HG03066 (cell line): Measurements from ENCODE around the gene MLLT6.

Source experiments
- ATAC-seq: cut with Tn5 transposase; IDR thresholded peaks from one replicate; pipeline ENCODE4 v1.9.1; 2021; ENCODE audit warnings: low read depth; ENCODE audit not compliant: unreplicated experiment

MLLT6 gene

GRCh38 chr17:38741461-38741860, 36.4 kb downstream of the MLLT6 start:
- ATAC-seq: no peak

GRCh38 chr17:38741921-38742410, 36.9 kb downstream of the MLLT6 start:
- no peak for ATAC-seq

- no peak for ATAC-seq
Measured at GRCh38 chr17:38742411-38743308, 37.6 kb downstream of the MLLT6 start.

GRCh38 chr17:38743556-38744171, 38.6 kb downstream of the MLLT6 start:
- ATAC-seq: no peak

- no peak for ATAC-seq
Measured at GRCh38 chr17:38745545-38745944, 40.5 kb downstream of the MLLT6 start.

- ATAC-seq: no peak
Measured at GRCh38 chr17:38746004-38746848, 41.2 kb downstream of the MLLT6 start.

DNA sequence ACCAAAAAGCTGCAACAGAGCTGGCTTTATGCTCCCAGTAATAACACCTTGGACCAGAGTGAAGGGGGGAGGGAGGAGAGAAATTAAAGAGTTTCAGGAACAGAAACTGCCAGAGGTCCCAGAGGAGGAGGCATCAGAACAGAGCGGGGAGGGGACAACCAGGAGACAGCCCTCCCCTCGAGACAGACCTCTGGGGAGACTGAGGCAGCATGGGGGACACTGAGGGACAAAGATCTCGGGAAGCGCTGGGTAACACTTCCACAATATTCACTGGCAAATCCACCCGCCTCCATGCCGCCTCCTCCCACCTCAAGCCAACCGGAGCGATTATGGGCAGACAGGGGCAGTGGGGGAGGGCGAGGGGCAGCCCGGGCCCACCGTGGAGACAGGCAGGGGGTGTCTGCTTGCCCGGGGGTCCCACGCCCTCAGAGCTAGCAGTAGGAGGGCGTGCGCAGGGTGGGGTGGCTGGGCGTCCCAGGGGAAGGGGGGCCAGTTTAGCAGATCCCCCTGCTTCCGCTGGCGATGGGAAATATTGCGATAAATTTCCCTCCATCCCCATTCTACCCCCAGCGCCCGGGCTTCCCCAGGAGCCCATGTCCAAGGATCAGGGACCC, 41.9 kb downstream of the MLLT6 start:
- ATAC-seq: no peak

DNA sequence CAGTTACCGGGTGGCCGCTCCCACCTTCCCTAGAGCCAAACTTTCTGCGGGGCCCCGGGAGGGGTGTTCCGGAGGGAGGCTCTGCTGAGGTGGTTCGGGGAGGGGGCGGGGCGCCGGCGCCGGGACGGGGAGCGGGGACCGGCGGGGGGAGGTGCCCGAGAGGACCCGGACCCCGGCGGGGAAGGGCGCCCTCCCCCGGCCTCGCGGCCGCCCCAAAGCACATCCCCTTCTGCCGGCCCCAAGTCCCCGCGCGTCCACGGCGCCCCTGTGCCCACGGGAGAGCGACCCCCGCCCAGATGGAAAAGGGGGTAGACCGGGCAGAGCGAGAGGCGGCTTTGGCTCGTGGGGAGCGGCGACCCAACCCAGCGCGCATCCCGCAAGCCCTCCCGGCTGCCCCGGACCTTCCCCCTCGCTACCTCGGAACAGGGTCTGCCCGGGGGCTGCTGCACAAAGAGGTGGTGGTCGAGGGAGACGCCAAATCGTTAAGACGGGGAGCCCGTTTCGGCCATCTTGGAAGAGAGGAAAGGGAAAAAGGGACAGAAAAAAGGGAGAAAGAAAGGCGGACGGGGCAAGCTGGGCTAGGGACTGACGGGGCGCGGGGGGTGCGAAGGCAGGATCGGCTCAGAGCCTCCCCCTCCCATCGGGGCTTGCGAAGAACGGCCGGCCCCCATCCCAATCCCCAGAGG, 42.5 kb downstream of the MLLT6 start:
- no peak for ATAC-seq

GRCh38 chr17:38748149-38748891, 43.2 kb downstream of the MLLT6 start, which contains the start of gene PCGF2:
Gene PCGF2, minus strand, starts transcription at chr17:38748336. Its CDS starts 7,934 bp downstream, at chr17:38740402.
- ATAC-seq: no peak

- no peak for ATAC-seq
Measured at GRCh38 chr17:38748892-38749222, 43.8 kb downstream of the MLLT6 start.

- ATAC-seq: no peak
Measured at GRCh38 chr17:38749223-38750043, 44.4 kb downstream of the MLLT6 start.

- ATAC-seq: no peak
Measured at GRCh38 chr17:38750044-38750311, 44.9 kb downstream of the MLLT6 start.

- ATAC-seq: no peak
Measured at GRCh38 chr17:38750312-38751121, 45.4 kb downstream of the MLLT6 start.

- ATAC-seq: no peak
Measured at GRCh38 chr17:38751144-38751807, 46.2 kb downstream of the MLLT6 start.

DNA sequence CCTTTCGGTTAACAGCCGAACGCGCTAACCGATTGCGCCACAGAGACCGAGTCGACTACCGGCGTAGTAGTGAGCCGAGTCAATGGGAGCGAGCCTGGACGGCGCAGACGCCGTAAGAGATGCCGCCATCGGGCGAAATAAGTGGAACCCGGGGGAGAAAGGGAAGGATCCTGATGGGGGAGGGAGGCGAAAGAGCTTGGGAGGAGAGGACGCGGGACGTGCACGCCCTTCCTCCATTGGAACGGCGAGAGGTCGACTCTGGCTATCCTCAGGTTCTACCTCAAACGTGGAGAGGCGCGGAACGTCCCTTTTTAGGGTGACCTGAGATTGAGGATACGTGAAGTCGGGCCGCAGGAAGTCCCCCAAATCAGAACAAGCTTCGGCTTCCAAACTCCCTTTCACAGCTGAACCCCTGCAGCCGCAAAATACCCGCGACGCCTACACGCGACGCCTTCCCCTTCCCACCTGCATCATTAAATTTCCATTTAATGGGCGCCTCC, 46.8 kb downstream of the MLLT6 start:
- no peak for ATAC-seq

DNA sequence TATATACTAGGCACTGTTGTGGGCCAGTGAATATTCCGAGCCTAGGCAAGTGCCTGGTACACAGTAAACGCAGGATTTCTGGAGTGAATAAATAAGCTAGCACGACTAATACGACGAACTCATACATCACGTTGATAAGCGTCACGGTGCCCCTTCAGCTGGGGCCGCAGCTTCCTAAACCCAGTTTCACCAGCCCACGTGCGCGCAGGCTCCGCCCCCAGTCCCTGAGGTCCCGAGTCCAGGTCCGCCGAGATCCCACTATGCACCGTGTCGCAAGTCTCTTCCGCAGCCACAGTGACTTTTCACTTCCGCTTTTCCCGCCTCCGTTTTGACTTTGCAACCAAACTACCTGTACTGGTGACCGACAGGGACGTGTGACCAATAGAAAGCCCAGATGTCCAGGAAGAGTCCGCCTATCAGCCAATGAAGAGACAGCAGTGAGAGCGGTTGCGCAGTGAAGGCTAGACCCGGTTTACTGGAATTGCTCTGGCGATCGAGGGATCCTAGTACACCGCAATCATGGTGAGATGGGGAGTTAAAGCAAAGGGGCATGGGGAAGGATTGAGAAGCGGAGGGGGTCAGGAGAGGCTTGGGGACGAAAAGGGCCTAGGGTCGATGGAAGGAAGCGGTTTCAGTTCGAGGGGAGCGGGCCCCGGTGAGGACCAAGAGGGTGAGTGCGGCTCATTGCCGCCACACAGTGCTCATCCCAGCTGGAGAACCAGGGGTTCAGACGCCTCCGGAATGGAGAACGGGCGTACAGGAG, 47.4 kb downstream of the MLLT6 start, which contains the start of gene PSMB3:
PSMB3 (plus strand) TSS at position 434 of the 763 bp plus-strand sequence; CDS start at position 520, 86 bp downstream.
- peak; percentile 81 for ATAC-seq
